GM21381 (cell line): ENCODE data around the gene MRPL51.
A peak's percentile ranks its signal among the peaks of the same experiment; 100 is the strongest.
"Not testable (repeated sequence)": the region's sequence is repeated elsewhere in the genome, so short reads cannot be mapped to it uniquely, and the experiment has no call there.

ENCODE experiments used
- ATAC-seq: cut with Tn5 transposase; IDR thresholded peaks from one replicate; pipeline ENCODE4 v1.9.1; 2021; ENCODE audit warnings: mild to moderate bottlenecking, moderate library complexity; ENCODE audit not compliant: unreplicated experiment

The MRPL51 gene

DNA sequence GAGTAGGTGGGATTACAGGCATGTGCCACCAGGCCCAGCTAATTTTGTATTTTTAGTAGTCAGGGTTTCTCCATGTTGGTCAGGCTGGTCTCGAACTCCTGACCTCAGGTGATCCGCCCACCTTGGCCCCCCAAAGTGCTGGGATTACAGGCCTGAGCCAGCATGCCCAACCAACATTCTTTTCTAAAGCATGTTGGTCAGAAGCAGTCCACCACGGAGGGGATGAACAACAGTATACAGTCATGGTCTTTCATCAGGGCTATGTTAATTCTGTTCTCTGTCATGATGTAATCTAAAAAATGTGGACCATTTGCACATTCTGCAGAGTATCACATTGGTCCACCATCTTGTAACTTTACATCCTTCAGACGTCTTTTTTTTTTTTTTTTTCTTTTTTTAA, 3.6 kb downstream of the MRPL51 start:
- ATAC-seq: no peak

DNA sequence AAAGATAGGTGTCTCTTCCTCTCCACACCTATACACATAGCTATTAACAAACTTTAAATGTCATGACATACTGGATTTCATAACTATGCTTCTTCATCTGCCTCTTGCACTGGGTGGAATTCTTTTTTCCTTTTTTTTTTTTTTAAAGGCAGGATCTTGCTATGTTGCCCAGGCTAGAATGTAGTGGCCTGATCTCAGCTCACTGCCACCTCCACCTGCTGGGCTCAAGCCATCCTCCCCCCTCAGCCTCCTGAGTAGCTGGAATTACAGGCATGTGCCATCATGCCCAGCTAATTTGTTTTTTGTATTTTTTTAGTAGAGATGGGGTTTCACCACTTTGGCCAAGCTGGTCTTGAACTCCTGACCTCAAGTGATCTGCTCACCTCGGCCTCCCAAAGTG, 4.8 kb downstream of the MRPL51 start:
- ATAC-seq: no peak

DNA sequence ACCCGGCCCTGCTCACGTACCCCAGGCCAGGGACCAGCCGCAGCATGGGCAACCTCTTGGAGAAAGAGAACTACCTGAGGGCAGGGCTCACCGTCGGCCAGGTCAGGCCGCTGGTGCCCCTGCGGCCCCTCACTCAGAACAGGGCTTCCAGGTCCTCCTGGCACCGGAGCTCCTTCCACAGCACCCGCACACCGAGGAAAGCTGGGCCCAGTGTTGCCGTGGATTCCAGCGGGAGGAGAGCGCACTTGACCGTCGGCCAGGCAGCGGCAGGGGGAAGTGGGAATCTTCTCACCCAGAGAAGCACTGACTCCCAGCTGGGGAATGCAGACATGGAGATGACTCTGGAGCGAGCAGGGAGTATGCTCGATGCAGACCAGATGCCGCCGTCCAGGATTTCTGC, 14.6 kb downstream of the MRPL51 start:
- no peak for ATAC-seq

DNA sequence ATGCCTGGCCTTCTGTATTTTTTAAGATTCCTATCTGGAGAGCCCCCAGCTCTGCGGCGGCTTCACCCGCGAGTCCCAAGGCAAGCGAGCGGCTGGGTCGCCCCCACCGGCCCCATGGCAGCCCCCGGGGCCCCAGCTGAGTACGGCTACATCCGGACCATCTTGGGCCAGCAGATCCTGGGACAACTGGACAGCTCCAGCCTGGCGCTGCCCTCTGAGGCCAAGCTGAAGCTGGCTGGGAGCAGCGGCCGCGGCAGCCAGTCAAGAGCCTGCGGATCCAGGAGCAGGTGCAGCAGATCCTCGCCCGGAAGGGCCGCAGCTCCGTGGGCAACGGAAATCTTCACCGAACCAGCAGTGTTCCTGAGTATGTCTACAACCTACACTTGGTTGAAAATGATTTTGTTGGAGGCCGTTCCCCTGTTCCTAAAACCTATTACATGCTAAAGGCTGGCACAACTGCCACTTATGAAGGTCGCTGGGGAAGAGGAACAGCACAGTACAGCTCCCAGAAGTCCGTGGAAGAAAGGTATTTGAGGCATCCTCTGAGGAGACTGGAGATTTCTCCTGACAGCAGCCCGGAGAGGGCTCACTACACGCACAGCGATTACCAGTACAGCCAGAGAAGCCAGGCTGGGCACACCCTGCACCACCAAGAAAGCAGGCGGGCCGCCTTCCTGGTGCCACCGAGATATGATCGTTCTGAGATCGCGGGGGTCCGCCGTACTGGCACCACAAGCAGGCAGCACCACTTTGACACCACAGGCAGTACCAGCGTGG, 15.3 kb downstream of the MRPL51 start:
- ATAC-seq: not testable (repeated sequence)

DNA sequence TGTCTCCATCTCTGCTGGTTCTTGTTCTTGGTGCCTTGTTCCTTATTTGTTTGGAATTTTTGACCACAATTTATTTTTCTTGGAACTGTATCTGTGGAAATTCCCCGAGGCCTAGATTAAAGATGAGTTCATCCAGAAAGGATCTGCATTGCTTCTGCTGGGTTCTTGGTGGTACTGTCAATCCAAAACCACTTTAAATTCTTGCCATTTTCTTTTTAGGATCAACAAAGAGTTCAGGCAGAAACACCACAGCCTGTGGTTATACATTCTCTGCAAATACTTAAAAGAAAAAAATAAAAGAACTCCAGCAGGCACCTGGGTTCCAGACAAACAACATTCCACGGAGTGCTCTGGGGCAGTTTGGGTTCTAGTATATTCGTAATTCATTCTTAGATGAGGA, 16.6 kb downstream of the MRPL51 start:
- ATAC-seq: no peak

DNA sequence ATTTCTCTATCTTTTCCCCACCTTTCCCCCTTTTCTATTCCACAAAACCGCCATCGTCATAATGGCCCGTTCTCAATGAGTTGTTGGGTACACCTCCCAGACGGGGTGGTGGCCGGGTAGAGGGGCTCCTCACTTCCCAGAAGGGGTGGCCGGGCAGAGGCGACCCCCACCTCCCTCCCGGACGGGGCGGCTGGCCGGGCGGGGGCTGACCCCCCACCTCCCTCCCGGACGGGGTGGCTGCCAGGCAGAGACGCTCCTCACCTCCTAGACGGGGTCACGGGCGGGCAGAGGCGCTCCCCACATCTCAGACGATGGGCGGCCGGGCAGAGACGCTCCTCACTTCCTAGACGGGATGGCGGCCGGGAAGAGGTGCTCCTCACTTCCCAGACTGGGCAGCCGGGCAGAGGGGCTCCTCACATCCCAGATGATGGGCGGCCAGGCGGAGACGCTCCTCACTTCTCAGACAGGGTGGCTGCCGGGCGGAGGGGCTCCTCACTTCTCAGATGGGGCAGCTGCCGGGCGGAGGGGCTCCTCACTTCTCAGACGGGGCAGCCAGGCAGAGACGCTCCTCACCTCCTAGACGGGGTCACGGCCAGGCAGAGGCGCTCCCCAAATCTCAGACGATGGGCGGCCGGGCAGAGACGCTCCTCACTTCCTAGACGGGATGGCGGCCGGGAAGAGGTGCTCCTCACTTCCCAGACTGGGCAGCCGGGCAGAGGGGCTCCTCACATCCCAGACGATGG, 17.7 kb downstream of the MRPL51 start:
- not testable (repeated sequence) for ATAC-seq

DNA sequence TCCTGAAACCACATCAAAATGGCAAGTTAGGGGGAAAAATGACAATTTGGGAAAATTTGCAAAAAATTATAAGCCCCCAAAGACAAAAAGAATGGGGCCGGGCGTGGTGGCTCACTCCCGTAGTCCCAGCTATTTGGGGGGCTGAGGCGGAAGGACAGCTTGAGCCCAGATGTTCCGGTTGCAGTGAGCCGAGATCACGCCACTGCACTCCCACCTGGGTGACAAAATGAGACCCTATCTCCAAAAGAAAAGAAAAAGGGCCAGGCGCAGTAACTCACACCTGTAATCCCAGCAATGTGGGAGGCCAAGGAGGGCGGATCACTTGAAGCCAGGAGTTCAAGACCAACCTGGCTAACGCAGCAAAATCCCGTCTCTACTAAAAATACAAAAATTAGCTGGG, 20.6 kb downstream of the MRPL51 start:
- no peak for ATAC-seq

DNA sequence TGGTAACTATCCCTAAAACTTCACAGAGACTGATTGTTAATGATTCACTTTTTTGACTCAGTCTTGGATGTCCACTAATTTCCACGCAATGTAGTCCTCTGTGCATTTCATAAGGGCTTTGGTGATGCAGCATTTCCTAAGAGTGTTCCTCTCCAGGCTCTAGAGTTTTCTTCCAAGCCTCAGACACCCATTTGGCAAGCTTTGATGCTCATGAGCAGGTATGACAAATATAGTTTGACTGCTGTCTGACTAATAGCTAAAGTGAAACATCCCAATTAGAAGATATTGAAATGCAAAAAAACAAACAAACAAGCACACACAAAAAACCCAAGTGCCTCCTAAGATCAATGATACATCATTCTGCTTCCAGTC, 21.1 kb downstream of the MRPL51 start:
- ATAC-seq: no peak

DNA sequence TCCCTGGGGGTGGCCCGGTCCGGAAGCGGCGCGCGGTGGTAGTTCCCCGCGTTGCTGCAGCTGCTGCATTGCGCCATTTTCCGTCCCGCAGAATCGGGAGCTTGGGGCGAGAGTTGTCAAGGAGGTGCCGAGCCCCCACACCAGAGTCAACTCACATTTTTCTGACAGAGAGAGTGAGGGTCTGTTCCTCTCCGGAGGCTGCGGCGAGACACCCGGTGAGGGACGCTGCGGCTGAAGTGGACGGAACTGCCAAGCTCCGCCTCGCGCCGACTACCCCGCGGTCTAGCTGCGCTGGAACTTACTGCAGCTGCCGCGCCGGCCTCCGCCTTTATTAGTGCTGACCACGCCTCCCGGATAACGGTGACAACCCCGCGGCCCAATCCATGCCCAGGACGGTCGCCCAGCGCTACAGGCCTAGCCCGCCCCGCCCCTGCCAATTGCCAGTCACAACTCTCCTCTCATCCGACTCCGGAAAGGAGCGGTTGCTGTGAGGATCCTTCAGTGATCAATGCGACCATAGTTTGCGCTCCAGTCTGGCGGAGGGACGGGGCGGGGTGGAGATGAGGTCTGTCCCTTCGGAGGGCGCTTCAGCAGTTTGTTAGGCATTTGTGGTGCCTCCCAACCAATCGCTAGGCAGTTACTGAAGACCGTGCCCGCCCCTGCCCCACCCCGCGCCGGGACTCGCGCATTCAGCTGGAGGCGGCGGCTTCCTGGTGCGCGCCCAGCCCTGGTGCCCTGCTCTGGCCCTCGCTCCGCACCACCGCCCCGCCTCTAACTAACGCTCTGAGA, 22.5 kb downstream of the MRPL51 start, which contains the start of gene VAMP1:
Gene VAMP1 (minus strand): TSS at position 303 of the 789 bp plus-strand sequence. CDS start 146 bp downstream, at position 157.
- peak; percentile 86 for ATAC-seq

DNA sequence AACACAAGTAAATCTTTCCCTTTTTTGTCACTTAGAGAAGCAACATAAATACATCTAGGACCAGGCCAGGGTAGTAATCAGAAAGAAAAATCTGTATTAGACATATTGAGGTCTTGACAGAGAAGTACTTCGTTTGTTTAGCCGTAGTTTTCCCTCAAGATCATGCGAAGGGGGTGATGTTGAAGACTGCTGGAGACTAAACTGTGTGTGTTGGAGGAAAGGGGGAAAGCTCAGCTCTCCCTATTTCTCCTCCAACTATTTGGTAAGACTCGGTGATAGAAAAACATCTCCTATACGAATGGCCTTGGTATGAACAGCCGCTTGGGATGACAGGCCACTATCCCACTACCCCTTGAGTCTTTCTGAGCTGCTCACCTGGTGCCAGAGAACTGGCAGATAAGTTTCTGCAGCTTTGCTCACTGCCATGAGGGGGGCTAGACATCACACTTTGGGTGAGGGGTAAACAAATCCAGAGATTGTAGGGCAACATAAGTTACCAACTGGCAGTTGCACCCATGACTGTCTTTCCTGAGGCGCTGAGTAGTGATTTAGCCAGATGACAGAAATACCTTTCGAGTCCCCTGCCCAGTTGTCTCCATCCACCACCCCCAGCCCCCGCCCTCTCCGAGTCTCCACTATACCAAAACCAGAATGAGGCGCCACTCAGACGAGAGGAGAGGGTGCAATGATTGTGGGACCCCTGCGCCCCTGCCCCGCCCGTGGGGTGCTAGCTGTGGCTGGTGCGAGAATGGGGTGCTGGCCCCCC, 23.3 kb downstream of the MRPL51 start:
- ATAC-seq: no peak

DNA sequence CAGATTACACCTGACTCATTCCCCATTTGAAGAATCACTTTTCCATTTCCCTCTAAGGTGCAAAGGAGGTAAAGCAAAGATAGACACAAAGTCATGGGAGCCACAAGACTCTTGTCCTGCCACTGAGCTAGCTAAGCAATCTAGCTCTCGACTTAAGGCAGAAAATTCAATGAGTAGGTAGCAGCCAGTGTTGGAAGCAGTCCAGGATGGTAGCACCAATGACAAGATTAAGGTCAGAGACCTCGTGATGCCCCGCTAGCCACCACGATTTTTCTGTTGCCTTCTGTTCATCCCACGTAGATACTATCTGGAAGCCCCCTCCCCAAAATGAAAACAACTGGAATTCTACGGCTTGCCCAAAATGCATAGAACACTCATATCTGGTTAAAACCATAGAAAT, 24.0 kb downstream of the MRPL51 start:
- ATAC-seq: no peak

DNA sequence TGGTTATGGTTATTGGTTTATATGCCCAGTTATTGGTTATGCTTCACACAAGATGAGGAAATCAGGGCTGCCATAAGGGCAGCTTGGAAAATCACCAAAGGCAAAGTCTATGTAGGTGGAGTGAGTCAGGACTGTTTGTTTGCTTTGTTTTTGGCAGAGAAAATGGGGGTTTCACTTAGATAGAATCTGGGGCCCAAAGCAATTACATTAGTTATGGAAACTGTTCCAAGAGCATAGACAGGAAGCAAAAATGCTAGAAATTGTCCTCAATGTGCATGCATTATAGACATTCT, 24.8 kb downstream of the MRPL51 start:
- no peak for ATAC-seq

DNA sequence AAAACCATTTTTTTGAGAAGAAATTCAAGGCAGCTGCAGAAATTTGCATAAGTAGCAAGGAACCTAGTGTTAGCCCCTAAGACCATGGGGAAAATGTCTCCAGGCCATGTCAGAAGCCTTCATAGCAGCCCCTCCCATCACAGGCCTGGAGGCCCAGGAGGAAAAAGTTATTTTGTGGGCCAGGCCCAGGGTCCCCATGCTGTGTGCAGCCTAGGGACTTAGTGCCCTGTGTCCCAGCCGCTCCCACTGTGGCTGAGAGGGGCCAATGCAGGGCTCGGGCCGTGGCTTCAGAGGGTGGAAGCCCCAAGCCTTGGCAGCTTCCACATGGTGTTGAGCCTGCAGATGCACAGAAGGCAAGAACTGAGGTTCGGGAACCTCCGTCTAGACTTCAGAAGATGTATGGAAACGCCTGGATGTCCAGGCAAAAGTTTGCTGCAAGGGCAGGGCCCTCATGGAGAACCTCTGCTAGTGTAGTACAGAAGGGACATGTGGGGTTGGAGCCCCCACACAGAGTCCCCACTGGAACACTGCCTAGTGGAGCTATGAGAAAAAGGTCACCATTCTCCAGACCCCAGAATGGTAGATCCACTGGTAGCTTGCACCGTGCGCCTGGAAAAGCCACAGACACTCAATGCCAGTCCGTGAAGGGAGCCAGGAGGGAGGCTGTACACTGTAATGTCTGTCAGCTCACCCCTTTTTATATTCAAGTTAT, 25.3 kb downstream of the MRPL51 start:
- not testable (repeated sequence) for ATAC-seq

DNA sequence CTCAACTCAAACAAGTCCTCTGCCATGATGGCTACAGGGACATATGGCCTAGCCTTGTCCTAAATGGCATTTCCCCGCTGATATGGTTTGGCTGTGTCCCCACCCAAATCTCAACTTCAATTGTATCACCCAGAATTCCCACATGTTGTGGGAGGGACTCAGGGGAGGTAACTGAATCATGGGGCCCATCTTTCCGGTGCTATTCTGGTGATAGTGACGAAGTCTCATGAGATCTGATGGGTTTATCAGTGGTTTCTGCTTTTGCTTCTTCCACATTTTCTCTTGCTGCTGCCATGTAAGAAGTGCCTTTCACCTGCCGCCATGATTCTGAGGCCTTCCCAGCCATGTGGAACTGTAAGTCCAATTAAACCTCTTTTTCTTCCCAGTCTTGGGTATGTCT, 26.3 kb downstream of the MRPL51 start:
- ATAC-seq: not testable (repeated sequence)

DNA sequence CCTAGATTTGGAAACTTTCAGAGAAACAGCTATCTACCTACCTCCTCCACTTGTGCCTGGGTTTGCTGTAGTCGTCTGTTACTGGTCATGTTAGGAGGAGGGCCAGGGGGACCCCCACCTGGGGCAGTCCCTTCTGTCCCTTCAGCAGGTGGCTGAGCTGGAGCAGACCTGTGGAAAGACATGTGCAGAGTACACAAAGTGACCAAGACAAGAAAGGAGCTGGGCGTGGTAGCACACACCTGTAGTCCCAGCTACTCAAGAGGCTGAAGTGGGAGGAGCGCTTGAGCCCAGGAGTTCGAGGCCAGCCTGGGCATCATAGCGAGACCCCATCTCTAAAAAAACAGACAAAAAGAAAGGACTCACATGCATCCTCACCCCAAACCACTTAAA, 26.9 kb downstream of the MRPL51 start:
- ATAC-seq: no peak

DNA sequence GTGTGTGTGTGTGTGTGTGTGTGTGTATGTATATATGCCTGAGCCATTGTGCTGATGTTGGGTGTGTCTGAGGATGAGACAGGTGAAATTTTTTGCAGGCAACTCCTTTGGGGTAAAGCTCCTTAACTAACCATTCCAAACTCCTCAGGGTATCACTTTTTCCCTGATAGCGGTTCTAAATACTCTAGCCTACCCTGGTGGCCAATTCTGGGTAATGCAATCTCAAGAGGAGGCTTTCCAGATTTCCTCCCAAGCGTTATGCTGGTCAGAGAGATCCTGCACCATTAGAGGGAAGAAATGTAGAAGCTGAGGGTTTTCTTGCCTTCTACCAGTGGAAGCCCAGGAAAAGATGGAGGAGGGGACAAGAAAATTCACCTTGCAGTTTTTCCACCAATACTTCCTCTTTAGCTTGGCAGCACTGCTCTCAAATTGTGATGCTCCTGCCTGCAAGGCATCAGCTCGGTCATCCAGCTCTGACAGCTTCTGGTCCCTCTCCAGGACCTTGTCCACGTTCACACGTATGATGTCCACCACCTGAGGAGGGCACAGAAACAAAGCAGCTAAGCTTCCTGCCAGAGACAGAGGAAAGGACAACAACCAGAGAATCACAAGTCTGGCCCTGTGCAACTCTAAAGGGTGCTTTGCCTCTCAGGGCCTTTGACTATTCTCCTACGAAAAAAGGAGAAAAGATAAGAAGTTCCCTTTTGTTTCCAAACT, 27.4 kb downstream of the MRPL51 start:
- ATAC-seq: no peak

DNA sequence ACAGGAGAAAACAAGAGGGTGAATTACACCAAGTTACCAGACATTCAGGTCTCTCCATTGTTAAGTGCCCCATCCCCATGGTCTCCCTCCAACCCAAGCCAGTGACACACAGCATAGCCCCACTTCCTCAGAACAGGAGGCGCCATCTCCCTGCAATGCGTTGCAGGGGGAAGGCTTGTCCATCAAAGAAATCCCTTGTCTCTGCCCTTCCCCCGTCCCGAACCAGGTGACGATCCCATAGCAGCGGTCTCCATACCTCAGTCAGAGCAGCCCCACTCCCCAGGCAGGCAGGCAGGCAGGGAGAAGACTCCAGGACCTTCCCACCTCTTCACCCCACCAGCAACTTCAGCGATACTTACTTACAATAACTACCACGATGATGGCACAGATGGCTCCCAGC, 28.5 kb downstream of the MRPL51 start:
- no peak for ATAC-seq

DNA sequence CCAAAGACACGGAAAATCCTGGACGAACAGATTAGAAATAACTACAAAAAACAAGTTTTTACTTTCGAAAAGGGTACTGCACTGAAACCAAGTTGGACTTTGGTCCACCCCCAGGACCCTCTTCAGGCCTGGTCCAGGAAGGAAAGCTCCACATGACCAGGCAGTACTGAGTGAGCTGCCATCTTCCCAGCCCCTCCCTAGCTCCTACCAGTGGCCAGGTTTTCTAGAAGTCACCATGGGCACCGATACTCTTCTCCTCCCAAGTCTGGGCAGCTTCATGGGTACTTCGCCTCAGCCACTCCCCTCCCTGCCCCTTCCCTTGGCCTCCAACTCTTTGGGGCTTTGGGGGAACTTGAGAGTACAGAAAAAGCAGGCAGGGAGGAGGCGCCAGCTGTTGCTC, 29.2 kb downstream of the MRPL51 start:
- no peak for ATAC-seq

DNA sequence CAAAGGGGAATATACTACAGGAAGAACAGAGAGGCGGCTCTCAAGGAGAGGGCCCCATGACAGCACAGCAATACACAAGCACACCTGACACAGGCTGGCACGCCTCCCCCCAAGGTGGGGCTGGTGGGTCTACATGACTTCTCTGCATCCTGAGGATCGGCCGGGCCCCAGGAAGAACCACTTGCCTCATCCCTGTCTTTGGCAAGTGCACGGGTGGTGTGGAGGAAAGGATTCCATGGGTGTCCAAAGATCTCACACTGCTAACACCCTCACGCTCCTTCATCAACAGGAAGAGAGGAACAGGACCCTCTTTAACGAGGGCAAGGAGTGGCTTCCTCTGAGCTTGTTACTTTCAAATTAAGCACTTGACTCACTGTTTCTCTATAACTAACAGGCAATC, 29.8 kb downstream of the MRPL51 start:
- no peak for ATAC-seq
